SK-N-SH (cell line): ENCODE data around the gene LMAN1. TPM values are rescaled to one million over a fixed set of nuclear protein-coding genes. Genes with fewer than 3 reads are reported as not detected.

Experiments
- CTCF ChIA-PET: fragments of 300-600, 350-600 bp; formaldehyde crosslinking; extraction: SDS; loops from one replicate; lab custom pipeline; 2021; lab: Yijun Ruan, JAX
- POLR2A ChIA-PET: fragments of 350-600 bp; sonication (Branson Sonifier 250); formaldehyde crosslinking; extraction: SDS; loops from one replicate; lab custom pipeline; 2020; ENCODE audit warnings: antibody characterized with exemption, inconsistent platforms; lab: Yijun Ruan, JAX
- DNase-seq: peaks from one replicate; pipeline ENCODE4 v3.0.0; 2012
- H2AFZ ChIP-seq: fragments of 200-600 bp; sonication (generic); 2 replicates; pipeline ENCODE4 v1.8.1; 2016; ENCODE audit warnings: antibody characterized with exemption, mild to moderate bottlenecking, low read depth
- H3F3A ChIP-seq: fragments of 200-600 bp; sonication (generic); replicated peaks from 2 replicates; pipeline ENCODE3; 2016; ENCODE audit warnings: antibody characterized with exemption, mild to moderate bottlenecking; ENCODE audit not compliant: insufficient read depth
- H3K27ac ChIP-seq, 2 experiments: fragments of 200-500 bp in 1 of 2; fragments of 200-600 bp in 1 of 2; sonication (Bioruptor generic) in 1 of 2; sonication (generic), shearing (Covaris generic) in 1 of 2; 2 replicates each; pipeline versions ENCODE4 v1.5.1 to v1.6.1; 2014 to 2016; ENCODE audit warnings: low read depth in 2 of 2, inconsistent platforms in 1 of 2, low read length in 1 of 2, mild to moderate bottlenecking in 1 of 2, mixed read lengths in 1 of 2
- H3K27me3 ChIP-seq: fragments of 200-600 bp; sonication (generic), shearing (Covaris generic); 2 replicates; pipeline ENCODE4 v1.6.1; 2016; ENCODE audit warnings: mixed run types; ENCODE audit not compliant: insufficient read depth
- H3K36me3 ChIP-seq, 2 experiments: fragments of 200-500 bp in 1 of 2; fragments of 200-600 bp in 1 of 2; sonication (Bioruptor generic) in 1 of 2; sonication (generic) in 1 of 2; replicated peaks in 1 of 2; 2 replicates each; pipeline versions ENCODE3 to v1.5.1; 2014 to 2016; ENCODE audit warnings: low read length in 1 of 2, mild to moderate bottlenecking in 1 of 2; ENCODE audit not compliant: insufficient read depth in 2 of 2, control insufficient read depth in 1 of 2
- H3K4me1 ChIP-seq, 2 experiments: fragments of 200-500 bp in 1 of 2; fragments of 200-600 bp in 1 of 2; sonication (Bioruptor generic) in 1 of 2; sonication (generic), shearing (Covaris generic) in 1 of 2; 2 replicates each; pipeline versions ENCODE4 v1.5.1 to v1.6.1; 2014 to 2016; ENCODE audit warnings: low read depth in 1 of 2, low read length in 1 of 2, mixed run types in 1 of 2; ENCODE audit not compliant: insufficient read depth in 2 of 2, control insufficient read depth in 1 of 2
- H3K4me2 ChIP-seq: fragments of 200-600 bp; sonication (generic), shearing (Covaris generic); 2 replicates; pipeline ENCODE4 v1.6.1; 2017; ENCODE audit warnings: mixed run types
- H3K4me3 ChIP-seq, 2 experiments: fragments of 200-500 bp in 1 of 2; fragments of 200-600 bp in 1 of 2; sonication (Bioruptor generic) in 1 of 2; sonication (generic), shearing (Covaris generic) in 1 of 2; 2 replicates each; pipeline versions ENCODE4 v1.5.1 to v1.8.1; 2014 to 2016; ENCODE audit warnings: low read depth in 2 of 2, inconsistent platforms in 1 of 2, low read length in 1 of 2, mild to moderate bottlenecking in 1 of 2, mixed read lengths in 1 of 2, moderate library complexity in 1 of 2
- H3K79me2 ChIP-seq: fragments of 200-600 bp; sonication (generic); 2 replicates; pipeline ENCODE4 v1.8.1; 2017; ENCODE audit warnings: mild to moderate bottlenecking; ENCODE audit not compliant: insufficient read depth
- H3K9ac ChIP-seq: fragments of 200-600 bp; sonication (generic); 2 replicates; pipeline ENCODE4 v1.6.1; 2017; ENCODE audit warnings: mixed run types
- H3K9me2 ChIP-seq: fragments of 200-600 bp; sonication (generic); 2 replicates; pipeline ENCODE4 v1.6.1; 2017; ENCODE audit warnings: mixed run types
- H3K9me3 ChIP-seq: fragments of 200-600 bp; sonication (generic); 2 replicates; pipeline ENCODE4 v1.6.1; 2017; ENCODE audit warnings: mixed run types, mild to moderate bottlenecking, moderate library complexity
- H4K20me1 ChIP-seq: fragments of 200-600 bp; sonication (generic); 2 replicates; pipeline ENCODE4 v1.6.1; 2017; ENCODE audit warnings: mild to moderate bottlenecking, mixed run types; ENCODE audit not compliant: insufficient read depth
- CTCF ChIP-seq: fragments of 200-600 bp; sonication (generic); IDR thresholded peaks from 2 replicates; pipeline ENCODE4 v1.6.1; 2017; ENCODE audit warnings: antibody characterized with exemption, mild to moderate bottlenecking, moderate library complexity
- GATA2 ChIP-seq: sonication (generic); formaldehyde crosslinking; IDR thresholded peaks from 2 replicates; pipeline ENCODE4 v1.5.0; 2020; ENCODE audit warnings: mild to moderate bottlenecking, missing genetic modification reagents
- IRF3 ChIP-seq: fragments of 150-350 bp; IDR thresholded peaks from 2 replicates; pipeline ENCODE4 v1.6.1; 2016; ENCODE audit warnings: mild to moderate bottlenecking, low read depth, low read length
- JUND ChIP-seq: IDR thresholded peaks from 2 replicates; pipeline ENCODE4 v1.4.0; 2012
- MXI1 ChIP-seq: IDR thresholded peaks from 2 replicates; pipeline ENCODE4 v1.6.1; 2012; ENCODE audit warnings: mild to moderate bottlenecking, low read depth, low read length, improper control_type of control experiment
- NFIC ChIP-seq: IDR thresholded peaks from 2 replicates; pipeline ENCODE4 v1.4.0; 2012; ENCODE audit warnings: borderline replicate concordance
- RAD21 ChIP-seq: IDR thresholded peaks from 2 replicates; pipeline ENCODE4 v1.6.1; 2012; ENCODE audit warnings: mild to moderate bottlenecking, low read length
- RXRA ChIP-seq: IDR thresholded peaks from 2 replicates; pipeline ENCODE4 v1.4.0; 2012; ENCODE audit warnings: low read depth, mild to moderate bottlenecking, borderline replicate concordance
- SIN3A ChIP-seq: IDR thresholded peaks from 2 replicates; pipeline ENCODE4 v1.6.1; 2012; ENCODE audit warnings: low read depth, mild to moderate bottlenecking, low read length, moderate library complexity, borderline replicate concordance
- SMC3 ChIP-seq: IDR thresholded peaks from 2 replicates; pipeline ENCODE4 v1.6.1; 2012; ENCODE audit warnings: low read depth, low read length, improper control_type of control experiment
- TEAD4 ChIP-seq: IDR thresholded peaks from 2 replicates; pipeline ENCODE4 v1.4.0; 2012; ENCODE audit warnings: mild to moderate bottlenecking, borderline replicate concordance; ENCODE audit not compliant: insufficient read depth
- WGBS: methylation state at CpG from one replicate; pipeline ENCODE4 v1.1.6; 2017; ENCODE audit warnings: low lambda C conversion rate; 5-methylcytosine and 5-hydroxymethylcytosine counted together
- polyA plus RNA-seq, 3 experiments: library from polyadenylated mRNA; depleted of rRNA; stranded (reverse); fragments of >200 nt; gene quantifications; 2 replicates each; pipeline ENCODE4 v1.2.3, GENCODE V29; 2012
- TF ChIP-seq, protein P1 (sequence below): IDR thresholded peaks from 2 replicates; pipeline ENCODE4 v1.4.0; 2012; ENCODE audit warnings: low read depth, borderline replicate concordance
- TF ChIP-seq, protein P2 (sequence below): IDR thresholded peaks from 2 replicates; pipeline ENCODE4; 2012

The LMAN1 gene
- polyA plus RNA-seq, 1 of the 3 experiments (the other 2 are of a cell fraction) = 43.4 TPM

DNA sequence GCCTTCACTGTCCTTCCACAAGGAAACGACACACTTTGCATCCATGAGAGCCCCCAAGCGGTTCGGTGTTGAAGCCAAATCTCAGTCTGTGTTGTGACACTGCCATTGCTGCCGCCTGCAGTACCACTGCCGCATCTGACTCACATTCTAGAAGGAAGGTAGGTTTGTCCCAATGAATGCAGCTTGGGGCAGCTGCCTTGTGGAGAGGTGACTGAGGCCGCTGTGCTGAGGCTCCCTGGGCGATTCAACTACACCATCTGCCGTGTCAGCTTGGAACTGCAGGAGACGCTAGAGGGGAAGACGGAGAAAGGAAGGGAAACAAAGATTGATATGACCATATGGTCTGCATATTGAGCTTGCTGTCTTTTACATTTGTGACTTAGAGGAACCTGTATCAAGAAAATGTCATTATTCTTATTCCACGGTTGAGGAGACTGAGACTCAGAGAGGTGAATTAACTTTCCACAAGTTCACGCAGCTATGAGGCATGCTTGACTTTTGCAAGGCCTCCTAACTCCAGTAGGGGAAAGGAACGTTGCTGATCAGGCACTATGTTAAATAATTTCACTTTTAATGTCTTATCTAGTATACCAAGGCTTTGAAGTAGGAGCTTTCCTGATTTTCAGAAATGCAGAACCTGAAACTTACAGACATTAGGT is 43.5 kb upstream of the LMAN1 start:
- Histone ChIP-seq H3K9me3 (no peaks in the 10 kb centered on the region), H3K79me2 (no peaks in the 10 kb centered on the region), H4K20me1 (no peaks in the 10 kb centered on the region), H3K27me3 (no peaks in the 10 kb centered on the region), H3K4me1 (no peaks in the 10 kb centered on the region; a peak in 1 of 4 replicates), H2AFZ (no peak overlapping the region), H3K4me3 (peak overlapping the region in 1 of 2 experiments; percentile 57; a peak in 1 of 4 replicates), H3F3A (peaks cover 13% of the 10 kb centered on the region), H3K9me2 (no peaks in the 10 kb centered on the region), H3K9ac (no peak overlapping the region), H3K36me3 (no peaks in the 10 kb centered on the region), H3K27ac (no peak overlapping the region), H3K4me2 (no peak overlapping the region)
- peak; percentile 88 for DNase-seq
- POLR2A ChIA-PET = no interaction called here
- TF ChIP-seq, protein P1, sequence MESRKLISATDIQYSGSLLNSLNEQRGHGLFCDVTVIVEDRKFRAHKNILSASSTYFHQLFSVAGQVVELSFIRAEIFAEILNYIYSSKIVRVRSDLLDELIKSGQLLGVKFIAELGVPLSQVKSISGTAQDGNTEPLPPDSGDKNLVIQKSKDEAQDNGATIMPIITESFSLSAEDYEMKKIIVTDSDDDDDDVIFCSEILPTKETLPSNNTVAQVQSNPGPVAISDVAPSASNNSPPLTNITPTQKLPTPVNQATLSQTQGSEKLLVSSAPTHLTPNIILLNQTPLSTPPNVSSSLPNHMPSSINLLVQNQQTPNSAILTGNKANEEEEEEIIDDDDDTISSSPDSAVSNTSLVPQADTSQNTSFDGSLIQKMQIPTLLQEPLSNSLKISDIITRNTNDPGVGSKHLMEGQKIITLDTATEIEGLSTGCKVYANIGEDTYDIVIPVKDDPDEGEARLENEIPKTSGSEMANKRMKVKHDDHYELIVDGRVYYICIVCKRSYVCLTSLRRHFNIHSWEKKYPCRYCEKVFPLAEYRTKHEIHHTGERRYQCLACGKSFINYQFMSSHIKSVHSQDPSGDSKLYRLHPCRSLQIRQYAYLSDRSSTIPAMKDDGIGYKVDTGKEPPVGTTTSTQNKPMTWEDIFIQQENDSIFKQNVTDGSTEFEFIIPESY = no peak
- TF ChIP-seq SMC3 = peak; percentile 96
- peak; percentile 94 for TF ChIP-seq CTCF
- TF ChIP-seq MXI1 = 0 out of 2 replicates have a peak, but pooled peaks have one; percentile 36
- TF ChIP-seq RAD21 = peak; percentile 99
- CTCF ChIA-PET = interaction anchor here (0.6 to 4.4 kb wide), 97 partner anchors 9 to 624 kb away, joined by 3 to 168 read pairs (median 5); partner anchors contain the start of genes CPLX4, GRP, LMAN1 and RAX
- WGBS = 27% methylated on average over 11 of the region's 13 CpGs

DNA sequence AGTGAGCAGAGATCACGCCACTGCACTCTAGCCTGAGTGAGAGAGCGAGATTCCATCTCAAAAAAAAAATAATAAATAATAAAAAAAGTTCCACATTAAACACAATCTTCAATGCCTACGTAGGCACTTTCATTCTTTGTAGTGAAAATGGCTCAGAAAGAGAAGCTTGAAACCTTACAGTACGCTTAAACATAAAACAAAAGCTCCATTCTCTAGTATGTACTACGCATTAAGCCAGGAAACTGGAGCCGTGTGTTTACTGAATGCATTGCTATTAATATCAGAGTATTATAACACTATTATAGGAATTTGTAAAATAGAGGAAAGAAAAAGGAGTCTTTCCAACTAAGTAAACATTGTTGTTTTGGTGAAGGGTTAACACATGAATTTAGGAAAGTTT is 41.3 kb upstream of the LMAN1 start:
- ChIA-PET POLR2A (no interaction called here), CTCF (interaction anchor here (0.7 to 4.4 kb wide), 3 partner anchors 88 to 152 kb away, joined by 4 to 143 read pairs (median 18); no protein-coding TSS in a partner anchor)
- DNase-seq = no peak
- Histone ChIP-seq H3F3A (peaks cover 13% of the 10 kb centered on the region), H3K36me3 (no peaks in the 10 kb centered on the region), H3K27me3 (no peaks in the 10 kb centered on the region), H3K79me2 (no peaks in the 10 kb centered on the region), H2AFZ (no peak overlapping the region), H4K20me1 (no peaks in the 10 kb centered on the region), H3K9ac (no peak overlapping the region), H3K4me2 (no peak overlapping the region), H3K9me3 (no peaks in the 10 kb centered on the region), H3K27ac (no peak overlapping the region), H3K9me2 (no peaks in the 10 kb centered on the region), H3K4me3 (no peak overlapping the region), H3K4me1 (no peaks in the 10 kb centered on the region; a peak in 1 of 4 replicates)
- WGBS = 85% methylated on average over 6 of the region's 6 CpGs
- TF ChIP-seq TEAD4 (no peak), RXRA (no peak), NFIC (no peak), GATA2 (no peak), IRF3 (no peak), SIN3A (no peak), JUND (no peak)
- TF ChIP-seq, protein P2, sequence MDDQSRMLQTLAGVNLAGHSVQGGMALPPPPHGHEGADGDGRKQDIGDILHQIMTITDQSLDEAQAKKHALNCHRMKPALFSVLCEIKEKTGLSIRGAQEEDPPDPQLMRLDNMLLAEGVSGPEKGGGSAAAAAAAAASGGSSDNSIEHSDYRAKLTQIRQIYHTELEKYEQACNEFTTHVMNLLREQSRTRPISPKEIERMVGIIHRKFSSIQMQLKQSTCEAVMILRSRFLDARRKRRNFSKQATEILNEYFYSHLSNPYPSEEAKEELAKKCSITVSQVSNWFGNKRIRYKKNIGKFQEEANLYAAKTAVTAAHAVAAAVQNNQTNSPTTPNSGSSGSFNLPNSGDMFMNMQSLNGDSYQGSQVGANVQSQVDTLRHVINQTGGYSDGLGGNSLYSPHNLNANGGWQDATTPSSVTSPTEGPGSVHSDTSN = no peak
- TF ChIP-seq, protein P1 = no peak
